ENCODE measurements around the gene RPS27. TPM values are rescaled to one million over a fixed set of nuclear protein-coding genes. Genes with fewer than 3 reads are reported as not detected.

RPS27 gene
- total and polyA plus RNA-seq, 2 of the 13 experiments (the other 11 are each of a cell fraction or from before 2014, with no cell fraction given), result 3,737 to 9,964 TPM

DNA sequence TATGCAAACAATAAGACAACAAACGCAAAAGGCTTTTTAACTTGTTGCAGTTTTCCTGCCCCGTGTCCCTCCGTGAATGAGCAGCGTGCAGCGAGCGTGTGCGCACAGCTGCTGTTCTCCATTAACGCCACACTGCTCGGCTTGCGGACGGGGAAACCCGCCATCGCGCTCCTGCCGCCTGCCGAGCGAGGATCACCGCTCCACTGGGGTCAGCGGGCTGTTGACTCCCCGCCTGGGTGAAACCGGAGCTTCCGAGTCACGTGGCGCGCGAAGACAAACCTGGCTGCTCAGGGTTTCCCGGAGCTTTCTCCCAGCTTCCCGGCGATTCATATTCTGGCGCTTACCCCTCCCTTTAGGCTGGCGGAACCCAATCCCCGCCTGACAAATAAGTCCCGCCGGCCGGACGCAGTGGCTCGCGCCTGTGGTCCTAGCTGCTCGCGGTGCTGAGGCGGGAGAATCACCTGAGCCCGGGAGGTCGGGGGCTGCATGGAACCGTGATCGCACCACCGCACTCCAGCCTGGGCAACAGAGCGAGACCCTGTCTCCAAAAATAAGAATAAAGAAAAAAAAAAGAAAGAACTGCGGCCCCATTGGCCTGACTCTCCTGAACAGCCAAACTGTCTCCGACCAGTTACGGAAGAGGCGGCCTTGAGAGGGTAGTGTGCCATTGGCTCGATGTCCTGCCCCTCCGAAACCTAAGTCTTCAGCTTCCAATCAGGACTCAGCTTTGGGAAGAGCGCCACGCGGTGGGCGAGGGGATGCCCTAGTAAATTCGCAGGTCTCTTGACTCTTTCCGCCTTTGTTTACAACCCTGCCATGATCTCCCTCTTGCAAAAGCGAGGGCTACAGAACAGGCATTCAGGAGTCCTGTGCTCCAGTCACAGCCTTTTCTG lies 23.2 kb upstream of the RPS27 start, which contains the start of gene CREB3L4 (continued):
- TF ChIP-seq ZNF670 (CRISPR knock-in tag; IDR thresholded peaks at IDR 0.05; ENCODE audit: borderline replicate concordance) (0 out of 2 replicates have a peak, but pooled peaks have one; percentile 59), ZKSCAN1 (IDR thresholded peaks at IDR 0.05; ENCODE audit: low read length) (no peak), ZMYM4 (CRISPR knock-in tag; IDR thresholded peaks at IDR 0.05) (peak; percentile 20; the same call in 1 of the 2 replicates), SKI (IDR thresholded peaks at IDR 0.05; ENCODE audit: partially characterized antibody) (peak; percentile 42), HMGA1 (CRISPR knock-in tag; conservative IDR thresholded peaks at IDR 0.05) (no peak), ETV5 (CRISPR knock-in tag; IDR thresholded peaks at IDR 0.05; ENCODE audit: borderline replicate concordance) (peak; percentile 51; the same call in 1 of the 2 replicates), ZNF724P (CRISPR knock-in tag; IDR thresholded peaks at IDR 0.05; ENCODE audit: borderline replicate concordance) (peak; percentile 88), PHF5A (CRISPR knock-in tag; IDR thresholded peaks at IDR 0.05; ENCODE audit: low read depth, unreplicated experiment) (peak; percentile 42), RFXANK (CRISPR knock-in tag; IDR thresholded peaks at IDR 0.05) (no peak), TAF1 (CRISPR knock-in tag; IDR thresholded peaks at IDR 0.05) (peak; percentile 95), MXD4 (CRISPR knock-in tag; IDR thresholded peaks at IDR 0.05) (peak; percentile 81), DPF2 (CRISPR knock-in tag; IDR thresholded peaks at IDR 0.05; ENCODE audit: borderline replicate concordance, low read depth) (no peak), ZNF83 (CRISPR knock-in tag; IDR thresholded peaks at IDR 0.05; ENCODE audit: borderline replicate concordance) (peak; percentile 77; the same call in 1 of the 2 replicates), FOSL2 (CRISPR knock-in tag; IDR thresholded peaks at IDR 0.05) (peak; percentile 40), ZNF180 (CRISPR knock-in tag; IDR thresholded peaks at IDR 0.05; ENCODE audit: borderline replicate concordance, low read depth) (no peak), CCAR2 (optimal IDR thresholded peaks at IDR 0.05; ENCODE audit: low read depth, low read length) (no peak), NFIB (CRISPR knock-in tag; IDR thresholded peaks at IDR 0.05; ENCODE audit: borderline replicate concordance) (no peak), TSC22D2 (CRISPR knock-in tag; IDR thresholded peaks at IDR 0.05; ENCODE audit: borderline replicate concordance) (peak; percentile 68; the same call in 1 of the 2 replicates)
- TF ChIP-seq, protein P1, sequence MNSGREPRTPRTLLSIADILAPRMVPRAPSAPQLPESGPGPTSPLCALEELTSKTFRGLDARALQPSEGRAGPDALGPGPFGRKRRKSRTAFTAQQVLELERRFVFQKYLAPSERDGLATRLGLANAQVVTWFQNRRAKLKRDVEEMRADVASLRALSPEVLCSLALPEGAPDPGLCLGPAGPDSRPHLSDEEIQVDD (CRISPR knock-in tag; IDR thresholded peaks at IDR 0.05; ENCODE audit: borderline replicate concordance), result peak; percentile 52; the same call in 1 of the 2 replicates
- TF ChIP-seq, protein P2, sequence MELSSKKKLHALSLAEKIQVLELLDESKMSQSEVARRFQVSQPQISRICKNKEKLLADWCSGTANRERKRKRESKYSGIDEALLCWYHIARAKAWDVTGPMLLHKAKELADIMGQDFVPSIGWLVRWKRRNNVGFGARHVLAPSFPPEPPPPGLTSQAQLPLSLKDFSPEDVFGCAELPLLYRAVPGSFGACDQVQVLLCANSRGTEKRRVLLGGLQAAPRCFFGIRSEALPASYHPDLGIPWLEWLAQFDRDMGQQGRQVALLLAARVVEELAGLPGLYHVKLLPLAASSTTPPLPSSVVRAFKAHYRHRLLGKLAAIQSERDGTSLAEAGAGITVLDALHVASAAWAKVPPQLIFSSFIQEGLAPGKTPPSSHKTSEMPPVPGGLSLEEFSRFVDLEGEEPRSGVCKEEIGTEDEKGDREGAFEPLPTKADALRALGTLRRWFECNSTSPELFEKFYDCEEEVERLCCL (CRISPR knock-in tag; IDR thresholded peaks at IDR 0.05; ENCODE audit: borderline replicate concordance), result 0 out of 2 replicates have a peak, but pooled peaks have one; percentile 61
- TF ChIP-seq, protein P3, sequence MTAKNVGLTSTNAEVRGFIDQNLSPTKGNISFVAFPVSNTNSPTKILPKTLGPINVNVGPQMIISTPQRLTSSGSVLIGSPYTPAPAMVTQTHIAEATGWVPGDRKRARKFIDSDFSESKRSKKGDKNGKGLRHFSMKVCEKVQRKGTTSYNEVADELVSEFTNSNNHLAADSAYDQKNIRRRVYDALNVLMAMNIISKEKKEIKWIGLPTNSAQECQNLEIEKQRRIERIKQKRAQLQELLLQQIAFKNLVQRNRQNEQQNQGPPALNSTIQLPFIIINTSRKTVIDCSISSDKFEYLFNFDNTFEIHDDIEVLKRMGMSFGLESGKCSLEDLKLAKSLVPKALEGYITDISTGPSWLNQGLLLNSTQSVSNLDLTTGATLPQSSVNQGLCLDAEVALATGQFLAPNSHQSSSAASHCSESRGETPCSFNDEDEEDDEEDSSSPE (CRISPR knock-in tag; IDR thresholded peaks at IDR 0.05), result peak; percentile 86
- TF ChIP-seq, protein P4, sequence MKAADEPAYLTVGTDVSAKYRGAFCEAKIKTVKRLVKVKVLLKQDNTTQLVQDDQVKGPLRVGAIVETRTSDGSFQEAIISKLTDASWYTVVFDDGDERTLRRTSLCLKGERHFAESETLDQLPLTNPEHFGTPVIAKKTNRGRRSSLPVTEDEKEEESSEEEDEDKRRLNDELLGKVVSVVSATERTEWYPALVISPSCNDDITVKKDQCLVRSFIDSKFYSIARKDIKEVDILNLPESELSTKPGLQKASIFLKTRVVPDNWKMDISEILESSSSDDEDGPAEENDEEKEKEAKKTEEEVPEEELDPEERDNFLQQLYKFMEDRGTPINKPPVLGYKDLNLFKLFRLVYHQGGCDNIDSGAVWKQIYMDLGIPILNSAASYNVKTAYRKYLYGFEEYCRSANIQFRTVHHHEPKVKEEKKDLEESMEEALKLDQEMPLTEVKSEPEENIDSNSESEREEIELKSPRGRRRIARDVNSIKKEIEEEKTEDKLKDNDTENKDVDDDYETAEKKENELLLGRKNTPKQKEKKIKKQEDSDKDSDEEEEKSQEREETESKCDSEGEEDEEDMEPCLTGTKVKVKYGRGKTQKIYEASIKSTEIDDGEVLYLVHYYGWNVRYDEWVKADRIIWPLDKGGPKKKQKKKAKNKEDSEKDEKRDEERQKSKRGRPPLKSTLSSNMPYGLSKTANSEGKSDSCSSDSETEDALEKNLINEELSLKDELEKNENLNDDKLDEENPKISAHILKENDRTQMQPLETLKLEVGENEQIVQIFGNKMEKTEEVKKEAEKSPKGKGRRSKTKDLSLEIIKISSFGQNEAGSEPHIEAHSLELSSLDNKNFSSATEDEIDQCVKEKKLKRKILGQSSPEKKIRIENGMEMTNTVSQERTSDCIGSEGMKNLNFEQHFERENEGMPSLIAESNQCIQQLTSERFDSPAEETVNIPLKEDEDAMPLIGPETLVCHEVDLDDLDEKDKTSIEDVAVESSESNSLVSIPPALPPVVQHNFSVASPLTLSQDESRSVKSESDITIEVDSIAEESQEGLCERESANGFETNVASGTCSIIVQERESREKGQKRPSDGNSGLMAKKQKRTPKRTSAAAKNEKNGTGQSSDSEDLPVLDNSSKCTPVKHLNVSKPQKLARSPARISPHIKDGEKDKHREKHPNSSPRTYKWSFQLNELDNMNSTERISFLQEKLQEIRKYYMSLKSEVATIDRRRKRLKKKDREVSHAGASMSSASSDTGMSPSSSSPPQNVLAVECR (CRISPR knock-in tag; IDR thresholded peaks at IDR 0.05; ENCODE audit: borderline replicate concordance), result peak; percentile 91
